K562 (cell line): Measurements from ENCODE around the gene SAE1. TPM values are rescaled to one million over a fixed set of nuclear protein-coding genes. Genes with fewer than 3 reads are reported as not detected.
A peak's percentile ranks its signal among the peaks of the same experiment; 100 is the strongest.

Experiments used
- BMI1 ChIP-seq: fragments of 150-350 bp; IDR thresholded peaks from 2 replicates; pipeline ENCODE4 v1.6.1; 2014; ENCODE audit warnings: low read length
- COPS2 ChIP-seq: fragments of 450-650 bp; conservative IDR thresholded peaks from 2 replicates; pipeline ENCODE4 v1.6.1; 2016; ENCODE audit warnings: mild to moderate bottlenecking, moderate library complexity
- DACH1 ChIP-seq: fragments of 450-650 bp; IDR thresholded peaks from 2 replicates; pipeline ENCODE4 v1.6.1; 2018; ENCODE audit not compliant: partially characterized antibody
- DNMT1 ChIP-seq: fragments of 450-650 bp; IDR thresholded peaks from 2 replicates; pipeline ENCODE4 v1.6.1; 2016; ENCODE audit warnings: antibody characterized with exemption, mild to moderate bottlenecking
- FOXJ3 ChIP-seq: sonication (generic); formaldehyde crosslinking; IDR thresholded peaks from 2 replicates; pipeline ENCODE4 v1.4.0; 2020; ENCODE audit warnings: mild to moderate bottlenecking, missing genetic modification reagents
- HNRNPH1 ChIP-seq: fragments of 200-400 bp; formaldehyde crosslinking; optimal IDR thresholded peaks from 2 replicates; pipeline ENCODE3; 2017; ENCODE audit warnings: low read depth, mild to moderate bottlenecking, low read length, moderate library complexity
- JUND ChIP-seq, 2 experiments: IDR thresholded peaks; 2 replicates in 1 of 2; 3 replicates in 1 of 2; pipeline ENCODE4 v1.6.1; 2011; ENCODE audit warnings: borderline replicate concordance in 2 of 2, low read depth in 2 of 2, low read length in 2 of 2, improper control_type of control experiment in 1 of 2, missing biosample characterization in 1 of 2, missing genetic modification characterization in 1 of 2, missing genetic modification reagents in 1 of 2
- KAT2B ChIP-seq: IDR thresholded peaks from one replicate; pipeline ENCODE4 v1.6.1; 2012; ENCODE audit warnings: low read depth, mild to moderate bottlenecking, control low read depth, inconsistent platforms, low read length, moderate library complexity
- NCOR1 ChIP-seq: fragments of 450-650 bp; IDR thresholded peaks from 2 replicates; pipeline ENCODE4 v1.6.1; 2016; ENCODE audit warnings: mild to moderate bottlenecking, moderate library complexity
- NR4A1 ChIP-seq, 2 experiments: fragments of 250-450 bp in 1 of 2; fragments of 450-650 bp in 1 of 2; sonication (Bioruptor Pico) in 1 of 2; IDR thresholded peaks; 2 replicates each; pipeline versions ENCODE4 v1.4.0 to v1.6.1; 2016 to 2020; ENCODE audit warnings: mild to moderate bottlenecking in 2 of 2, missing compliant biosample characterization in 1 of 2, missing genetic modification characterization in 1 of 2, moderate library complexity in 1 of 2
- PHB2 ChIP-seq: fragments of 450-650 bp; IDR thresholded peaks from 2 replicates; pipeline ENCODE4 v1.6.1; 2017; ENCODE audit warnings: low read depth
- RBM15 ChIP-seq: fragments of 200-400 bp; formaldehyde crosslinking; IDR thresholded peaks from 2 replicates; pipeline ENCODE4 v1.6.1; 2018; ENCODE audit warnings: mild to moderate bottlenecking, low read length, moderate library complexity; ENCODE audit not compliant: insufficient read depth
- TAL1 ChIP-seq: fragments of 450-650 bp; IDR thresholded peaks from 2 replicates; pipeline ENCODE4 v1.6.1; 2016; ENCODE audit warnings: mild to moderate bottlenecking
- ZKSCAN1 ChIP-seq: fragments of 150-350 bp; IDR thresholded peaks from 2 replicates; pipeline ENCODE4 v1.6.1; 2016; ENCODE audit warnings: low read depth, low read length
- ZNF175 ChIP-seq: fragments of 200-800 bp; sonication (Bioruptor generic); IDR thresholded peaks from 2 replicates; pipeline ENCODE4 v1.6.1; 2016; ENCODE audit warnings: low read depth, mild to moderate bottlenecking, missing genetic modification characterization, missing compliant biosample characterization
- ZNF282 ChIP-seq: sonication (generic); formaldehyde crosslinking; IDR thresholded peaks from 2 replicates; pipeline ENCODE4 v1.8.1; 2023; ENCODE audit warnings: missing genetic modification reagents
- polyA plus RNA-seq, 8 experiments: library from polyadenylated mRNA; depleted of rRNA in 4 of 8; stranded (reverse) in 5 of 8; unstranded in 3 of 8; fragments of >200 nt; fragmentation: Nextera tagmentation in 2 of 8; fragmentation: Illumina TruSeq in 1 of 8; extraction: Ambion mirVana in 2 of 8; extraction: Trizol in 1 of 8; gene quantifications; 2 replicates each; pipeline versions ENCODE4 v1.2.1 to v1.2.3, GENCODE V29; 2011 to 2014; ENCODE audit warnings: inconsistent platforms in 1 of 8, missing spikeins in 1 of 8
- total RNA-seq, 7 experiments: library from RNA; depleted of rRNA in 6 of 7; stranded (reverse); fragments of >200 nt in 6 of 7; fragmentation: Illumina TruSeq in 2 of 7; extraction: Trizol in 2 of 7; gene quantifications; 2 replicates each; pipeline versions ENCODE4 v1.2.1 to v1.2.3, GENCODE V29; 2011 to 2021; ENCODE audit warnings: low replicate concordance in 1 of 7
- TF ChIP-seq, protein P1 (sequence below), 2 experiments: IDR thresholded peaks in 1 of 2; conservative IDR thresholded peaks in 1 of 2; 2 replicates each; pipeline ENCODE4 v1.6.1; 2016; ENCODE audit warnings: low read depth in 2 of 2, mild to moderate bottlenecking in 1 of 2, missing compliant biosample characterization in 1 of 2, missing genetic modification characterization in 1 of 2, moderate library complexity in 1 of 2
- TF ChIP-seq, protein P2 (sequence below): sonication (generic); formaldehyde crosslinking; IDR thresholded peaks from 2 replicates; pipeline ENCODE4 v1.8.1; 2022; ENCODE audit warnings: missing genetic modification reagents
- TF ChIP-seq, protein P3 (sequence below): sonication (generic); formaldehyde crosslinking; IDR thresholded peaks from 2 replicates; pipeline ENCODE4 v1.8.1; 2023; ENCODE audit warnings: mild to moderate bottlenecking, missing genetic modification reagents
- TF ChIP-seq, protein P4 (sequence below): fragments of 450-650 bp; IDR thresholded peaks from 2 replicates; pipeline ENCODE4 v1.6.1; 2016; ENCODE audit warnings: missing biosample characterization, missing genetic modification characterization

SAE1 gene
- total and polyA plus RNA-seq, 9 of the 15 experiments (the other 6 are each of a cell fraction or from before 2014, with no cell fraction given) = 82.8 to 299 (median 217) TPM

DNA sequence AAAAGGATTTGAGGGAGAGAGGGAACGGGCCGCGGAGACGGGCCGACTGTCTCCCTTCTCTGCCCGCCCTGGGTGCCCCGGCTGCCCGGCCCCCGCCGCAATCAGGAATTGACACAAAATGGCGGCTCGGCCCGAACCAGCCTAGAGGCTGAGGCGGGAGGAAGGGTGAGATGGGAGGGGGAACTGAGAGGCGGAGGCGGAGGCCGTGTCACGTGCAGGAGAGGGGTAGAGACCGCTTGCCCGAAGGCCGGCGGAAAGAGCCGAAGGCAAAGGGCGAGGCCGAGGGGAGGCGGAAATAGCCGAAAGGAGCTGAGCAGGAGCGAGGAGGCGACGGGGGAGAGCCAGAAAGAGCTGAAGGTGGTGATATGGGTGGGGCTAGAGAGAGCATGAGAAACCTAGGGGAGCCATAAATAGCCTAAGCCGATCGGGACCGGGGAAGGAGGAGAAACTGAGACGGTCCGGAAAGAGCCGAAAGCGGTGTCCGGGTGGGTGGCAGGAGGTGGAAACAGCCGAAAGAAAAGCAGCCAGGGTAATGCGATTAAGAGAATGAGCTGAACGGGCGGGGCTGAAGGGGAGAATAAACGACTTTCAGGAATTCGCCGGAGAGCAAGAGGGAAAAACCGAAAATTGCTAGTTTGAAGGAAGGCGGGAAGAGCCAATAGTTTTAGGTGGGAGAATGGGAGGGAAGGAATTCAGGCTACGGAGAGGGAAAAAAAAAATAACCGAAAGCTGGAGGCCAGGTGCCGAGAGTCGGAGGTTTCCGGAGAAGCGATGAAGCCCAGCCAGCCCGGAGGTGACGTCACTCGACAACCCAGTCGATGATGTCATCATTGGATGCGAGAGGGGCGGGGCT lies 17.4 kb upstream of the SAE1 start, which contains the start of gene ZC3H4 (continued):
- no peak for TF ChIP-seq ZNF282
- peak; percentile 99 for TF ChIP-seq JUND (IDR thresholded peaks at IDR 0.05; ENCODE audit: borderline replicate concordance, low read depth, low read length)
- TF ChIP-seq JUND (tag; IDR thresholded peaks at IDR 0.05; ENCODE audit: borderline replicate concordance, low read depth, low read length) = peak; percentile 99
- TF ChIP-seq FOXJ3 = no peak
- TF ChIP-seq DNMT1 = peak; percentile 75; the same call in 1 of the 2 replicates
- TF ChIP-seq NR4A1 (CRISPR knock-in tag; IDR thresholded peaks at IDR 0.05) = no peak
- TF ChIP-seq NR4A1 (tag; IDR thresholded peaks at IDR 0.05) = no peak
- TF ChIP-seq PHB2 = peak; percentile 15; the same call in 1 of the 2 replicates
- TF ChIP-seq, protein P1, sequence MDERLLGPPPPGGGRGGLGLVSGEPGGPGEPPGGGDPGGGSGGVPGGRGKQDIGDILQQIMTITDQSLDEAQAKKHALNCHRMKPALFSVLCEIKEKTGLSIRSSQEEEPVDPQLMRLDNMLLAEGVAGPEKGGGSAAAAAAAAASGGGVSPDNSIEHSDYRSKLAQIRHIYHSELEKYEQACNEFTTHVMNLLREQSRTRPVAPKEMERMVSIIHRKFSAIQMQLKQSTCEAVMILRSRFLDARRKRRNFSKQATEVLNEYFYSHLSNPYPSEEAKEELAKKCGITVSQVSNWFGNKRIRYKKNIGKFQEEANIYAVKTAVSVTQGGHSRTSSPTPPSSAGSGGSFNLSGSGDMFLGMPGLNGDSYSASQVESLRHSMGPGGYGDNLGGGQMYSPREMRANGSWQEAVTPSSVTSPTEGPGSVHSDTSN (CRISPR knock-in tag; IDR thresholded peaks at IDR 0.05; ENCODE audit: low read depth) = no peak
- TF ChIP-seq, protein P1 (tag; conservative IDR thresholded peaks at IDR 0.05; ENCODE audit: low read depth) = no peak
- TF ChIP-seq ZKSCAN1 = no peak
- TF ChIP-seq KAT2B = no peak
- TF ChIP-seq NCOR1 = no peak
- no peak for TF ChIP-seq COPS2
- TF ChIP-seq, protein P2, sequence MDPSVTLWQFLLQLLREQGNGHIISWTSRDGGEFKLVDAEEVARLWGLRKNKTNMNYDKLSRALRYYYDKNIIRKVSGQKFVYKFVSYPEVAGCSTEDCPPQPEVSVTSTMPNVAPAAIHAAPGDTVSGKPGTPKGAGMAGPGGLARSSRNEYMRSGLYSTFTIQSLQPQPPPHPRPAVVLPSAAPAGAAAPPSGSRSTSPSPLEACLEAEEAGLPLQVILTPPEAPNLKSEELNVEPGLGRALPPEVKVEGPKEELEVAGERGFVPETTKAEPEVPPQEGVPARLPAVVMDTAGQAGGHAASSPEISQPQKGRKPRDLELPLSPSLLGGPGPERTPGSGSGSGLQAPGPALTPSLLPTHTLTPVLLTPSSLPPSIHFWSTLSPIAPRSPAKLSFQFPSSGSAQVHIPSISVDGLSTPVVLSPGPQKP (CRISPR knock-in tag) = no peak
- no peak for TF ChIP-seq BMI1
- no peak for TF ChIP-seq RBM15
- TF ChIP-seq HNRNPH1 = no peak
- no peak for TF ChIP-seq ZNF175 (CRISPR knock-in tag)
- TF ChIP-seq DACH1 = no peak
- TF ChIP-seq, protein P3, sequence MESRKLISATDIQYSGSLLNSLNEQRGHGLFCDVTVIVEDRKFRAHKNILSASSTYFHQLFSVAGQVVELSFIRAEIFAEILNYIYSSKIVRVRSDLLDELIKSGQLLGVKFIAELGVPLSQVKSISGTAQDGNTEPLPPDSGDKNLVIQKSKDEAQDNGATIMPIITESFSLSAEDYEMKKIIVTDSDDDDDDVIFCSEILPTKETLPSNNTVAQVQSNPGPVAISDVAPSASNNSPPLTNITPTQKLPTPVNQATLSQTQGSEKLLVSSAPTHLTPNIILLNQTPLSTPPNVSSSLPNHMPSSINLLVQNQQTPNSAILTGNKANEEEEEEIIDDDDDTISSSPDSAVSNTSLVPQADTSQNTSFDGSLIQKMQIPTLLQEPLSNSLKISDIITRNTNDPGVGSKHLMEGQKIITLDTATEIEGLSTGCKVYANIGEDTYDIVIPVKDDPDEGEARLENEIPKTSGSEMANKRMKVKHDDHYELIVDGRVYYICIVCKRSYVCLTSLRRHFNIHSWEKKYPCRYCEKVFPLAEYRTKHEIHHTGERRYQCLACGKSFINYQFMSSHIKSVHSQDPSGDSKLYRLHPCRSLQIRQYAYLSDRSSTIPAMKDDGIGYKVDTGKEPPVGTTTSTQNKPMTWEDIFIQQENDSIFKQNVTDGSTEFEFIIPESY = no peak
- TF ChIP-seq TAL1 = no peak
- TF ChIP-seq, protein P4, sequence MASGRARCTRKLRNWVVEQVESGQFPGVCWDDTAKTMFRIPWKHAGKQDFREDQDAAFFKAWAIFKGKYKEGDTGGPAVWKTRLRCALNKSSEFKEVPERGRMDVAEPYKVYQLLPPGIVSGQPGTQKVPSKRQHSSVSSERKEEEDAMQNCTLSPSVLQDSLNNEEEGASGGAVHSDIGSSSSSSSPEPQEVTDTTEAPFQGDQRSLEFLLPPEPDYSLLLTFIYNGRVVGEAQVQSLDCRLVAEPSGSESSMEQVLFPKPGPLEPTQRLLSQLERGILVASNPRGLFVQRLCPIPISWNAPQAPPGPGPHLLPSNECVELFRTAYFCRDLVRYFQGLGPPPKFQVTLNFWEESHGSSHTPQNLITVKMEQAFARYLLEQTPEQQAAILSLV (tag) = no peak
